ENCODE results near the gene DNAJC30. TPM values are rescaled to one million over a fixed set of nuclear protein-coding genes. Genes with fewer than 3 reads are reported as not detected.

DNAJC30 gene
- polyA plus RNA-seq, 1 of the 3 experiments (the other 2 are of a cell fraction): 11.0 TPM

- H3K9me2 ChIP-seq: no peaks in the 10 kb centered on the region
- H3K4me2 ChIP-seq: no peak overlapping the region
- no peaks in the 10 kb centered on the region for H3K9me3 ChIP-seq
- peaks cover 98% of the 10 kb centered on the region for H3K79me2 ChIP-seq (ENCODE audit: insufficient read depth)
- peaks cover under 1 to 49% of the 10 kb centered on the region in 2 experiments; a peak in 3 of 4 replicates for H3K4me1 ChIP-seq (ENCODE audit: control insufficient read depth in 1 of 2, insufficient read depth in 2 of 2, low read depth in 1 of 2, low read length in 1 of 2)
- no peak overlapping the region for H3K4me3 ChIP-seq (ENCODE audit: low read depth in 2 of 2, low read length in 1 of 2)
- ChIA-PET CTCF (interaction anchor here (1.0 to 3.3 kb wide), 7 partner anchors 11 to 106 kb away, joined by 3 to 20 read pairs (median 13); no protein-coding TSS in a partner anchor), POLR2A (no interaction called here)
- no peak overlapping the region for H2AFZ ChIP-seq (ENCODE audit: low read depth)
- H3K9ac ChIP-seq: no peak overlapping the region
- H3K27ac ChIP-seq (ENCODE audit: low read depth in 2 of 2, low read length in 1 of 2): 0 out of 4 replicates have a peak overlapping the region, but pooled peaks of 1 of the 2 experiments have one; percentile 0
- no peaks in the 10 kb centered on the region for H3K27me3 ChIP-seq (ENCODE audit: insufficient read depth)
- no peak for DNase-seq
- TF ChIP-seq RXRA (IDR thresholded peaks at IDR 0.05; ENCODE audit: borderline replicate concordance, low read depth): no peak
- TF ChIP-seq NRF1 (IDR thresholded peaks at IDR 0.05; ENCODE audit: low read depth, low read length): no peak
- no peak for TF ChIP-seq EZH2phosphoT487 (IDR thresholded peaks at IDR 0.05; ENCODE audit: borderline replicate concordance, low read depth)
- no peak for TF ChIP-seq TCF12 (IDR thresholded peaks at IDR 0.05)
- TF ChIP-seq CTCF (IDR thresholded peaks at IDR 0.05): no peak
- TF ChIP-seq SIN3A (IDR thresholded peaks at IDR 0.05; ENCODE audit: borderline replicate concordance, low read depth, low read length): no peak
- no peak for TF ChIP-seq FOXM1 (IDR thresholded peaks at IDR 0.05; ENCODE audit: low read depth)
- TF ChIP-seq FOXJ3 (CRISPR knock-in tag; IDR thresholded peaks at IDR 0.05): no peak
- no peak for TF ChIP-seq PBX3 (IDR thresholded peaks at IDR 0.05)
- H4K20me1 ChIP-seq (ENCODE audit: insufficient read depth): peaks cover 94% of the 10 kb centered on the region
- WGBS (ENCODE audit: low lambda C conversion rate): 46% methylated on average over 1 of the region's 1 CpG
- H3F3A ChIP-seq (replicated peaks; ENCODE audit: insufficient read depth): peaks cover 58% of the 10 kb centered on the region
- H3K36me3 ChIP-seq (replicated peaks in 1 of 2; ENCODE audit: control insufficient read depth in 1 of 2, insufficient read depth in 2 of 2, low read length in 1 of 2): peaks cover 8 to 51% of the 10 kb centered on the region in 2 experiments
Observed at GRCh38 chr7:73712773-73713172, 29.5 kb upstream of the DNAJC30 start.

- ChIA-PET POLR2A (no interaction called here), CTCF (interaction anchor here (1.0 to 4.5 kb wide), 6 partner anchors 8 to 102 kb away, joined by 3 to 27 read pairs (median 6); partner anchors contain the start of gene VPS37D)
- no peak overlapping the region for H3K9ac ChIP-seq
- 92% methylated on average over 15 of the region's 16 CpGs for WGBS (ENCODE audit: low lambda C conversion rate)
- DNase-seq: no peak
- H3K79me2 ChIP-seq (ENCODE audit: insufficient read depth): peaks cover 82% of the 10 kb centered on the region
- peaks cover 78% of the 10 kb centered on the region for H4K20me1 ChIP-seq (ENCODE audit: insufficient read depth)
- H3K36me3 ChIP-seq (replicated peaks in 1 of 2; ENCODE audit: control insufficient read depth in 1 of 2, insufficient read depth in 2 of 2, low read length in 1 of 2): peaks cover 13 to 40% of the 10 kb centered on the region in 2 experiments
- TF ChIP-seq POLR2AphosphoS5 (IDR thresholded peaks at IDR 0.05; ENCODE audit: low read depth, low read length) (no peak), MXI1 (IDR thresholded peaks at IDR 0.05; ENCODE audit: low read depth, low read length) (no peak), EZH2phosphoT487 (IDR thresholded peaks at IDR 0.05; ENCODE audit: borderline replicate concordance, low read depth) (no peak), MAX (IDR thresholded peaks at IDR 0.05; ENCODE audit: low read depth) (no peak), GABPA (IDR thresholded peaks at IDR 0.05; ENCODE audit: low read depth) (no peak), USF1 (IDR thresholded peaks at IDR 0.05; ENCODE audit: borderline replicate concordance, low read depth) (no peak), SIN3A (IDR thresholded peaks at IDR 0.05; ENCODE audit: borderline replicate concordance, low read depth, low read length) (no peak)
- no peak overlapping the region for H3K4me2 ChIP-seq
- H3K9me3 ChIP-seq: no peaks in the 10 kb centered on the region
- no peaks in the 10 kb centered on the region for H3K27me3 ChIP-seq (ENCODE audit: insufficient read depth)
- H3F3A ChIP-seq (replicated peaks; ENCODE audit: insufficient read depth): peaks cover 68% of the 10 kb centered on the region
- no peak overlapping the region for H2AFZ ChIP-seq (ENCODE audit: low read depth)
- H3K4me3 ChIP-seq (ENCODE audit: low read depth in 2 of 2, low read length in 1 of 2): no peak overlapping the region
- H3K27ac ChIP-seq (ENCODE audit: low read depth in 2 of 2, low read length in 1 of 2): no peak overlapping the region
- H3K9me2 ChIP-seq: no peaks in the 10 kb centered on the region
- H3K4me1 ChIP-seq (ENCODE audit: control insufficient read depth in 1 of 2, insufficient read depth in 2 of 2, low read depth in 1 of 2, low read length in 1 of 2): peaks cover 0 to 53% of the 10 kb centered on the region in 2 experiments; a peak in 3 of 4 replicates
Observed at GRCh38 chr7:73708961-73709549, 25.8 kb upstream of the DNAJC30 start.

All from SK-N-SH (cell line).